Cortex of kidney (tissue), 1 donor: ENCODE measurements around the gene MEX3D.
"Not testable (repeated sequence)": the region's sequence is repeated elsewhere in the genome, so short reads cannot be mapped to it uniquely, and the experiment has no call there.

Experiments
- DNase-seq: peaks from one replicate; lab custom pipeline; 2025; lab: John Stamatoyannopoulos, UW

The MEX3D gene

DNA sequence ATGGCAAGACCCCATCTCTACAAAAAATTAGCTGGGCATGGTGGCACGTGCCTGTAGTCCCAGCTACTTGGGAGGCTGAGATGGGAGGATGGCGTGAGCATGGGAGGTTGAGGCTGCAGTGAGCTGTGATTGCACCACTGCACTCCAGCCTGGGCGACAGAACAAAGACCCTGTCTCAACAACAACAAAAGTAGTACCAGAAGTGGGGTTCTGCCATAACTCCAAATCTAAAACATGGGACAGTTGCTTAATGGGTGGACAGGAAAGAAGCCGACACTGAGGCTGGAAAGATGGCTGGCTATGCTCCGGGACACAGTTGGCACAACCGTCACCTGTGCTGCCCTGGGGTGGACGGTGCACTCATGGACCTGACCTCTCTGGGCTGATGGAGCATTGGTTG is 32.4 kb downstream of the MEX3D start:
- not testable (repeated sequence) for DNase-seq

DNA sequence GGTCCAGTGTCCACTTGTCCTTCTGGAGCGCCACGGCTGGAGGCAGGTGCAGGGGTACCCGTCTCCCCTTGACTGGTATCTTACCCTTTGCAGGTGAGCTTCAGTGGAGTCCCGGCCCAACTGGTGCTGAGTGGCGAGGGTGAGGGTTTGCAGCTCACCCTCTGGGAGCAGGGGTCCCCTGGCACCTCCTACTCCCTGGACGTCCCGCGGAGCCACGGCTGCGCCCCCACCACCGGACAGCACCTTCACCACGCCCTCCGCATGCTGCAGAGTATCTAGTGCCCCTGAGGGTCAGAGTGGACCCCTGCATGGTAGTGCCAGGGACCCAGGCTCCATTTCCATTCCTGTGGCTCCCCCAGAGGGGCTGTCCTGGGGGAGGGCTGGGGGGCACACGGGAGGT is 33.2 kb downstream of the MEX3D start:
- DNase-seq = no peak

DNA sequence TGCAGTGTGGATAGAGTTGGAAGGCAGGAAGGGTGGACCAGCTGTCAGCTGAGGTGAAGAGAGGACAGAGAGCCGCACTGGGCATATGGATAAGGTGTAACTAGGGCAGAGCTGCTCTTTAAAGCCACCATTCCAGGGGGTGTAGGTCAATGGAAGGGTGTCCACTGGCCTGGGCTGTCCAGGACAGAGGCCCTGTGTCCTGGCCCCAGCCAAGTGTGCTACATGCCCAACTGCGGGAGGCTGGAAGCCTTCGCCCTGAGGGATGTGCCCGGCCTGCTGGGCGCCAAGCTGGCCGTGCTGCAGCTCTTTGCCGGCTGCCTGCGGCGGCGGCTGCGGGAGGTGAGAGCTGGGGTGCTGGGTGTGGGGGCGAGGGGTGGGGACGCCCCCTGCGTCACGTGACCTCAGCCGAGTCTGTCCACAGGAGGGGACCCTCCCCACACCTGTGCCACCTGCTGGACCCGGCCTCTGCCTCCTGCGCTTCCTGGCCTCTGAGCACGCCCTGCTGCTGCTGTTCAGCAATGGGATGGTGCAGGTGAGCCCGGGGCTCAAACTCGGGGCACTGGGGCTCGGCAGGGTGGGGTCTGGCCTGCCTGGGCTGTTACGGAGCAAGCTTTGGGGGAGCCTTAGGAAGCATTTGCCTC is 34.5 kb downstream of the MEX3D start:
- no peak for DNase-seq

DNA sequence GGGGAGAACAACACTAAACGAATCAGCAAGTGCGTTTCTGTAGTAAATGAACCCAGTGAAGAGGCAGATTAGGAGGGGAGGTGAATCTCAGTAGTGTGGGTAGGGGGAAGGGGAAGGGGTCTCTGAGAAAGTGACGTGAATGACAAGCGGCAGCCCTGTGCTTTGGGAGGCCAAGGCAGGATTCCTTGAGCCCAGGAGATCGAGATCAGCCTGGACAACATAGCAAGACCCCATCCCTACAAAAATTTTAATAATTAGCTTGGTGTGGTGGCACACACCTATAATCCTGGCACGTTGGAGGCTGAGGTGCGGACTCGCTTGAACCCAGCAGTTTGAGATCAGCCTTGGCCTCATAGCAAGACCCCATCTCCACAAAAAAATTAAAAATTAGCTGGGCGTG is 36.1 kb downstream of the MEX3D start:
- DNase-seq = no peak

DNA sequence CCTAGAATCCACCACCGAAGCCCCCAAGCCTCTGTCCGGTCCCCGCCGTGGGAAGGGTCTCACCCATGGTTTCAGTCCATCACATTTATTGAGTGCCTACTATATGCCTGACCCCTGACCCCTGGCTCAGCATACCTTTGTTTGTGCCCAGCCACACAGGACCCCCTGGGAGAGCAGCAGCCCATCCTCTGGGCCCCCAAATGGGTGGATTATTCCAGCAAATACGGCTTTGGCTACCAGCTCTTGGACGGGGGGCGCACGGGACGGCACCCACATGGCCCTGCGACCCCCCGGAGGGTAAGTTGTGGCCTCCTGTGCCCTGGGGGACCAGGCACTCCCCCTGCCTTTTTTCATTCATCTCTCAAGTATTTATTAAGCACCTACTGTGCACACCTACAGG is 36.5 kb downstream of the MEX3D start:
- no peak for DNase-seq

DNA sequence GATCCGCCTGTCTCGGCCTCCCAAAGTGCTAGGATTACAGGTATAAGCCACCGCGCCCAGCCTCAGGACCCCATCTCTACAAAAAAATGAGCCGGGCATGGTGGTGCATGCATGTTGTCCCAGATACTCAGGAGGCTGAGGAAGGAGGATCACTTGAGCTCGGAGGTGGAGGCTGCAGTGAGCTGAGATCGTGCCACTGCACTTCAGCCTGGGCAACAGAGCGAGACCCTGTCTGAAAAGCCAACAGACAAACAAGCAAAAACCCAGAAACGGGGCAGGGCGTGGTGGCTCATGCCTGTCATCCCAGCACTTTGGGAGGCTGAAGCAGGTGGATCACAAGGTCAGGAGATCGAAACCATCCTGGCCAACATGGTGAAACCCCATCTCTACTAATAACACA is 37.3 kb downstream of the MEX3D start:
- not testable (repeated sequence) for DNase-seq

DNA sequence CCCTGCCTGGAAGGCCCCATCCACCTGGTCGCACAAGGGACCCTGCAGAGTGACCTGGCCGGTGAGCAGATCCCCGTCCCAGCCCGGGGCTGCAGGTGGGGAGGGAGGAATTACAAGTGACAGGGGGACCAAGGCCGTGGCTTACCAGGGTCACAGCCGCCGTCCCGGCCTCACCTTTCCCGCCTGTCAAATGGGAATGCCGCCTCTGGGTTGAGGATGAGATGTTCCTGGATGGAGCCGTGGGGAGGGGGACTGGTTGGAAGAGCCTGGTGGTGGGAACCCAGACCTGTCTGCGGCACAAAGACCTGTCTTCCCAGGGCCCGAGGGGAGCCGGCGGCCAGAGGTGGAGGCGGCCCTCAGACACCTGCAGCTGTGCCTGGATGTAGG is 38.7 kb downstream of the MEX3D start:
- DNase-seq = no peak

DNA sequence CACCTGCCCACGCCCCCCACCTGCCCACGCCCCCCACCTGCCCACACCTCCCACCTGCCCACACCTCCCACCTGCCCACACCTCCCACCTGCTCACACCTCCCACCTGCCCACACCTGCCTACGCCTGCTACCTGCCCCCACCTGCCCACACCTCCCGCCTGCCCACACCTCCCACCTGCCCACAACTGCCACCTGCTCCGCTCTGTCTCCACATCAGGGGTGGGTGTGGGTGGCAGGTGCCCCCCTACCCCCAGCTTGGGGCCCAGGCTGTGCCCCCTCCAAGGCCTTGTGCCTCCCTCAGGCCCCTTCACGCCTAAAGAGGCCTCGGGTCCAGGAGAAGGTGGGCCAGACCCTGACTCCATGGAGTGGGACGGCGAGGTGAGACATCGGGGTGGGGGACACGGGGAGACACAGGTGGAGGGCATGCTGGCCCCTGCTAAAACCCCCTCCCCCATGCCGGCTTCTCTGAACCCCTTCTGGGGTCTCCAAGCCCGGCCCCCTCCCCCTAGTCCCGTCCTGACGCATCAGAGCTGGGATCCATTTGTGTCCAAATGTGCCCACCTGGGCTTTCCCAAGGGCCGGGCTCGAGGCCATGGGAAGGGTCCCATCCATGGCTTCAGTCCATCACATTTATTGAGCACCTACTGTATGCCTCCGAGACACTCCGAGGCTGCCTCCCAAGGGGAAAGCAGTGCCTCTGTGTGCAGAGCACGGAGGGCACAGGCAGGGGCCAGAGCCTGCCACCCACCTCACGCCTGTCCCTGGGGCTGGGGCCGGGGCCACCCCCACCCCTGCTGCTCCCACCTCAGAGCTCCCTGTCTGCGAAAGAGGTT is 39.3 kb downstream of the MEX3D start:
- no peak for DNase-seq

DNA sequence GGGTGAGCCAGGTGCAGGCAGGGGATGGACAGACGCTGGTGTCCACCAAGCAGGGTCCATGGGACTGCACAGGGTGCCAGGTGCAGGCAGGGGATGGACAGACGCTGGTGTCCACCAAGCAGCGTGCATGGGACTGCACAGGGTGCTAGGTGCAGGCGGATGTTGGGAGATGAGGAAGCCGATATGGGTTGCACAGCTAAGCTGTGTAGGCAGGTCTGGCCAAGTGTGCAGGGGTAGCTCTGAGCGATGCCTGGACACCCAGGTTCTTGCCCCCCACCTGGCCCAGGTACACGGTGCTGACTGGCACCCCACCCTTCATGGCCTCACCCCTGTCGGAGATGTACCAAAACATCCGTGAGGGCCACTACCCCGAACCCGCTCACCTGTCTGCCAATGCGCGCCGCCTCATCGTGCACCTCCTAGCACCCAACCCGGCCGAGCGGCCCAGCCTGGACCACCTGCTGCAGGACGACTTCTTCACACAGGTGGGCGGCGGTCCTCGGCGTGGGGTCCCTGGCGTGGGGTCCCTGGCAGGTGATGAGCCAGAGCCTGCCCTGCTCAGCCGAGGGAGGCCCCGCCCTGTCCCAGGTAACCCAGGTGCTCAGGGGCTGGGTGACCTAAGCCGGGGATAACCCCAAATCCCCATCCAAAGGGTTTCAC is 40.3 kb downstream of the MEX3D start:
- no peak for DNase-seq

DNA sequence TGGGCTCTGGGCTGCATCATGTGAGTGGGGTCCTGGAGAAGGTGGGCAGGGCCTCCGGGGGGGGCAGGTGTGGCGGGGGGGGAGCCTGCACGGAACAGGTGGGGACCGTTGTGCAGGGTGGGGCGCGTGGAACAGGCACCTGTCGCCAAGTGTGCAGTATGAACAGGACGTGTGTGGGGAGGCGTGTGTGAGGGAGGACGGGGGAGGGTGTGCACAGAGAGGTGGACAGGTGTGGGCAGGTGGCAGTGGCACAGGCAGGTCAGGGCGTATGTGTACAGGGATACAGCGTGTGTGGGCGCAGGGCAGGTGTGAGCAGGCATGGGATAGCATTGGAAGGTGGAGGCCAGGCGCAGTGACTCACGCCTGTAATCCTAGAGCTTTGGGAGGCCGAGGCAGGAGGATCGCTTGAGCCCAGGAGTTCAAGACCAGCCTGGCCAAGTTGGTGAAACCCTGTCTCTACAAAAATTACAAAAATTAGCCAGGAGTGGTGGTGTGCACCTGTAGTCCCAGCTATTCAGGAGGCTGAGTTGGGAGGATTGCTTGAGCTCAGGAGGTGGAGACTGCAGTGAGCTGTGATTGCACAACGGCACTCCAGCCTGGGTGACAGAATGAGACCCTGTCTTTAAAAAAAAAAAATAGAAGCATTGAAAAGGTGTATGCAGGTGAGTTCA is 41.0 kb downstream of the MEX3D start:
- DNase-seq = no peak

DNA sequence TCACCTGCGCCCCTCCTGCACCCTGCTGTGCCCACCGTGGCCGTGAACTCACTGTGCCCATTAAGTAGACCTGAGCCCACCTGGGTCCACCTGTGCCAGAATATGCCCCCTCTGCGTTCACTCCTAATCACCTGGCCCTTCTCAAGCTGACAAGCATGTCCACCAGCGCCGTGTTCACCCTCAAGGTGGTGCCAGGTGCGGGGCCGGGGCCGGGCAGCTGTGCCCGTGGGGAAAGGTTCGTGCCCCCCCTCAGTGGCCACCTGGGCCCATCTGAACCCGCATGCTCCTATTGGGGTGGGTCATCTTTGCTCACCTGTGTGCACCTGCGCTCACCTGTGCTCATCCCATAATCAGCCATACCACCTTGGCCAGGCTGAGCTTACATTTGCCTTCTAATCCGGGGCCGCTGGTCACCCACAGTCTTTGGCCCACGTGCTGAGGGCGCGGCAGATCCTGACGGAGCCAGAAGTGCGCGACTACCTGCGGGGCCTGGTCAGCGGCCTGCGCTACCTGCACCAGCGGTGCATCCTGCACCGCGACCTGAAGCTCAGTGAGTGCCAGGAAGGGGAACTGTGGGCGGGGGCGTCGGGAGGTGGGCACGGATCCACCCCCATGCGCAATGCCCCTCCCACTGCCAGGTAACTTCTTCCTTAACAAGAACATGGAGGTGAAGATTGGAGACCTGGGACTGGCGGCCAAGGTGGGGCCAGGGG is 41.9 kb downstream of the MEX3D start:
- DNase-seq = no peak

DNA sequence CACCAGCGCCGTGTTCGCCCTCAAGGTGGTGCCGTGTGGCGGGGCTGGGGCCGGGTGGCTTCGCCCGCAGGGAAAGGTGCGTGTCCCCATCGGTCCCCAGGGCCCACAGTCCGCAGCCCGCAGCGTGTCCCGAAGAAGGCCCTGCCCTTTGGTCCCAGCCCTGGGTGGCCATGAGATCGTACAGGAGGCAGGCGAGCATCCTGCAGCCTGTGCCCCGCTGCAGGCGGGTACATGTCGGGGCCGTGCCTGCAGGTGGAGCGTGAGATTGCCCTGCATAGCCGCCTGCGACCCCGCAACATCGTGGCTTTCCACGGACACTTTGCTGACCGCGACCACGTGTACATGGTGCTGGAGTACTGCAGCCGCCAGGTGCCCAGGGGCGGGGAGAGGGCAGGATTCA is 42.8 kb downstream of the MEX3D start:
- DNase-seq = no peak

DNA sequence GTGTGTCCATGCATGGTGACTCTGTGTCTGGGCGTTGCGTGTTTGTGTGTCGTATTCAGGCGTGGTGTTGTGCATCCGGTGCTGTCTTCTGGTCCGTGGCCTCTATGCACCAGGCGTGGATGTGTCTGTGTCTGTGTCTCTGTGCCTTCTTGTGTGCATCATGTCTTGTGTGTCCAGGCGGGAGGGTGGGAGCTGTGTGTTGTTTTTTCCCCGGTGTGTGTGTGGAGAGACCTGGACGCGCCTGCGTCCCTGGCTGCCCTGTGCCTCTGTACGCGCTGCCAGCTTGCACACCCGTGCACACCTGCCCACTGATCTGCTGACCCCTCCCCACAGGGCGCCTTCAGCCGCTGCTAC is 43.2 kb downstream of the MEX3D start:
- no peak for DNase-seq

DNA sequence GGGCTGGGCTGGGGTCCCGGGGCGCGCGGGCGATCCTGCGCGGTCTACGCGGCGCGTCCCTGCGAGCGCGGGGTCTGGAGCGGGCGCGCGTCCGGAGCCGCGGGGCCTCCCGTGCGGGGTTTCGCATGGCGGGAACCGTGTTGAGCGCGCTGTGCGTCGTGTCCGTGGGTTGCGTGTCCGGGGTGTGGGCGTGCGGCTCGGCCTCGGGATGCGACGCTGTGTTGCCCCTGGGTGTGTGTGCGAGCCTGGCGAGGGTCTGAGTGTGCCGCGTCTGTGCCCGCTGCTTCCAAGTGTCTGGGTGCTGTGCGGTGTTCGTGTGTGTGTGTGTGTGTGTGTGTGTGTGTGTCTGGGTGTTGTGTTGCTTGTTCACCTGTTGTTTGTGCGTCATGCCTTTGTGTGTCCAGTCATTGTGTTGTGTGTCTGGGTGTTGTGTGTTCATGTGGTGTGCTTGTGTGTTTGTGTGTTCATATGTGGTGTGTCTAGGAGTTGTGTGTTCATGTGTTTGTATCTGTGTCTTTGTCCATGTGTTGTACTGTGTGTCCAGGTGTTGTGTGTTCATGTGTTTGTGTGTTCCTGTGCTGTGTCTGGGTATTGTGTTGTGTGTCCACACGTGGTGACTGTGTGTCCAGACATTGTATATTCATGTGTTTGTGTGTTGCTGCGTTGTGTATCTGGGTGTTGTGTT is 43.7 kb downstream of the MEX3D start:
- DNase-seq = no peak

DNA sequence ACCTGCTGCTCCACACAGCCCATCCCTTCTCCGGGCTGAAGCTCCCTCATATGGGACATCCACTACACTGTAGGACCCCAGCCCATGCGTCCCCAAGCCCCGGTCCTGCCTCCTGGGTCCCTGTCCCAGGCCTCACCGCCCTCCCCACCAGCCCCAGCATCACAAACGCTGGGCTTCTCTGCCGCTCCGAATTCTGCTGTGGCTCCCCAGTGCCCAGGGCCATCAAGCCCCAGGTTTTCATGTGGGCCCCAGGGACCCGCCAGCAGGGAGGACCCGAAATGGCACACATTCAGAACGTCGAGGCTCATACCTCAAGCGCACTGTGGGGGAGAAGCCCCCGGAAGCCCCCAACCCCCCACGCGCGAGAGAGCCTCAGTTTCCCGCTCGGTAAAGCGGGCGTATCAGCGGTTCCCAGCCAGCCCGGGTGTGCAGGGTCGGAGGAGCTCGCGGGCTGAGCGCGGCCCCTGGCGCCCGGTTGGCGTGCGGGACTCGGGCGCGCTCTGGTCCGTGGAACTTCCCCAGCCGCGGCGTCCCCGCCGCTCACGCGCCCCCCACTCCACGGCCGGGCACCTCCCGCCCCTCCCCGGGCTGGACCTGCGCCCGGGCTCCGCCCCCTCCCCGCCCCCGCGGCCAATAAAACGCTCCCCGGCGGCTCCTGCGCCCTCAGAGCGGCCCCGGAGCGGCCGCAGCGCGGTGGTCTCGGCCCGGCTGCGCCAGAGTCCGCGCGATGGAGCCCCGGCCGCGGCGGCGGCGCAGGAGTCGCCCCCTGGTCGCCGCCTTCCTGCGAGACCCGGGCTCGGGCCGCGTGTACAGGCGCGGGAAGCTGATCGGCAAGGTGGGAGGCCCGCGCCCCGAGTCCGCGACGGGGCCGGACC is 44.5 kb downstream of the MEX3D start, which contains the start of gene PLK5:
TSS of gene PLK5 (plus strand) at position 666 of the 875 bp plus-strand sequence. CDS start 2,920 bp downstream, outside the sequence.
- DNase-seq = no peak

DNA sequence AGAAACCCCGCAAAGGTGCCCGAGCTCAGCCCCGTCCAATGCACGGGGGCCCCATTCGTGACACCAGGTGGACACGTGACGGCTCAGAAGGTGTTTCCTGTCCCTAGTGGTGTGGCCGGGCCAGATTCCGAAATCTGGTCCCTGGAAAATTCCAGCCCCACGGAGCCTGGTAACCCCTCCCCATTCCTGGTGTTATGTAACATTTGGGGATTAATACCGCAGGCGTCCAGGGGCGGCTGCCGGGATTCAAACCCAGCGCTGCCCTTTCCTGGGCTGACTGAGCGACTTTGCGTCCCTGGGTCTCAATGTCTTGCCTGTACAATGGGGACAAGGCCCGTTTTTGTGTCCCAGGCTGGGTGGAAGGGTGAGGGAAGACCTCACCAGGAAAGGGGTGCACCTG is 45.3 kb downstream of the MEX3D start:
- DNase-seq = no peak

DNA sequence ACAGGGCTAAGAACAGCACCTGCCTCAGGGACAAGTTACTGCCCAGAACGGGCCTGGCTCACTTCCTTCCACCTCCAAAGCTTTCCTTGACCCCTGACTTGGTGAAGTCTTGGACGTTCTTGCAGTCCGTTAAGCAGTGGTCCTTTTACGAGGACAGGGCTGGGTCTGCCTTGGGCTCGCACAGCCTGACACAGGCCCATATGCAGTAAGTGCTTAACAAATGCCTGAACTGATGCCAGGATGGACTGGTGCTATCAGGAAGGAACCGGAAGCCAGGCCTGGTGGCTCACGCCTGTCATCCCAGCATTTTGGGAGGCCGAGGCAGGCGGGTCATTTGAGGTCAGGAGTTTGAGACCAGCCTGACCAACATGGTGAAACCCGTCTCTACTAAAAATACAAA is 46.1 kb downstream of the MEX3D start:
- DNase-seq = no peak

DNA sequence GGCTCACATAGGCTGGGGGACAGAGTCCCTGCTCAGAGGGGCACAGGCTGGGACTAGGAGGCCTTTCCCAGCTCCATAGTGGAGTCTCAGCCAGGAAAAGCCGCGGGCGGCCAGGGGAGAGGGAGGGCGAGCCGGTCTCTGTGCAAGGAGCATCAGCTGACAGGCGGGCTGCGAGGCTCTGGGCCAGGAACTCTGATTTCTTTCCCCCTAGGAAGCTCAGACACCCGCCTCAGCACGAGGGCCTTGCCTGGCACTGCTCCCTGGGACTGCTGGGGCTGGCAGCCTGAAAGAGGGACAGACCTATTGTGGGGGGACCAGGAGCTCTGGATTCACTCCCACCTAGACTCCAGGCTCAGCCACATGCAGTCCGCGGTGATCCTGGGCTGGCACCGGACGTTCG is 46.5 kb downstream of the MEX3D start:
- DNase-seq = no peak

DNA sequence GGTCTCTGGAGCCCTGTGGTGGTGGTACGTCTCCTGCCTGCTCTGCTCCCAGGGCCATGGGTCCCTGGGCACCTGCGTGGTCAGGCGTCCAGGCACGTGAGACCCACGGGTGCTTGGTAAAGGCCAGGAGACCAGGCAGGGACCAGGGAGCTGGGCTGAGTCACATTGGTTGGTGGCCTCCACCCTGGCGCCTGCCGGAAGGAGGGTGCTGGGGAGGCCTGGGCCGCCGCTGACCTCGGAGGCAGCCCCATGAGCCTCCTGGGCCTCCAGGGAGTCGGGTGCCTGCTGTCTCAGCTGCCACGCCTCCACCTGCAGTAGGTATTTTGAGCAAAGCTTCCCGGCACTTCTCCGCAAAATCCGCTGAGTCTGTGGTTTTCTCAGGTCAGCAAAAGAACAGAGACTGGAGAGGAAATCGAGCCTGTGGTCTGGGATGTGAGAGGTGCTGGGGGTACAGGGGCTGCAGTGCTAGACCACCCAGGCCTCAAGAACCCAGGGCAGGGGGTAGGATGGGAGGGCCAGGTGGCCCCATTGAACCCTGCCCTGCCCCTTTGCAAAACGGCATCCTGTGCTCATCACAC is 47.8 kb downstream of the MEX3D start:
- no peak for DNase-seq

DNA sequence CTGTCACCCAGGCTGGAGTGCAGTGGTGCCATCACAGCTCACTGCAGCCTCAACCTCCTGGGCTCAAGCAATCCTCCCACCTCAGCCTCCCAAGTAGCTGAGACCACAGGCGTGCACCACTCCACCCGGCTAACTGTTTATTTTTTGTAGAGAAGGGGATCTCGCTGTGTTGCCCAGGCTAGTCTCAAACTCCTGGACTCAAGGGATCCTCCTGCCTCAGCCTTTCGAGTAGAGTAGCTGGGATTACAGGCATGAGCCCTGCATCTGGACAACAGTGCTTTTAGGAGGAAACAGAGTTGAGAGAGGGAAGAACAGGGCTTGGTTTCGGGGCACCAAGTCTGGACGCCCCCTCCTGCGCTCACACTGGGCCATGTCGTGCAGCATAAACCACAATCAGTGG is 48.3 kb downstream of the MEX3D start:
- not testable (repeated sequence) for DNase-seq
